ENCODE measurements around the gene FILIP1L.

GRCh38 chr3:100046986-100047385, 67.3 kb downstream of the FILIP1L start:
- TF ChIP-seq GATA2 (IDR thresholded peaks at IDR 0.05; ENCODE audit: low read depth, low read length) (no peak), GATA3 (IDR thresholded peaks at IDR 0.05; ENCODE audit: low read depth, low read length) (no peak)

Data from SH-SY5Y (cell line).